OCI-LY3 (cell line): Measurements from ENCODE around the gene STAM2.
"Not testable (repeated sequence)": the region's sequence is repeated elsewhere in the genome, so short reads cannot be mapped to it uniquely, and the experiment has no call there.

ENCODE experiments used
- CTCF ChIP-seq: fragments of 200-600, 300-600 bp; sonication (generic); IDR thresholded peaks from 2 replicates; pipeline ENCODE4 v1.5.1; 2014; ENCODE audit warnings: antibody characterized with exemption, low read length, low read depth
- EZH2phosphoT487 ChIP-seq: fragments of 200-600 bp; shearing (Covaris generic); IDR thresholded peaks from 2 replicates; pipeline ENCODE4 v1.6.1; 2018; ENCODE audit warnings: antibody characterized with exemption, mixed run types, low read depth

GRCh38 chr2:152160378-152160777, 15.2 kb downstream of the STAM2 start:
- not testable (repeated sequence) for TF ChIP-seq CTCF, EZH2phosphoT487
